ENCODE results near the gene SLC38A10. TPM values are rescaled to one million over a fixed set of nuclear protein-coding genes. Genes with fewer than 3 reads are reported as not detected.

The SLC38A10 gene
- total RNA-seq, 1 experiment from 2014 or later = 109 TPM

- no peaks in the 10 kb centered on the region for H3K9me2 ChIP-seq (ENCODE audit: insufficient read depth)
- BruUV-seq (replicated peaks) = no TSS peak
- POLR2A ChIA-PET = no interaction called here
- no peak overlapping the region for H3K27ac ChIP-seq (ENCODE audit: low read depth, low read length)
- TF ChIP-seq CEBPB (IDR thresholded peaks at IDR 0.05; ENCODE audit: low read depth) (no peak), JUND (IDR thresholded peaks at IDR 0.05) (no peak), CBX3 (IDR thresholded peaks at IDR 0.05; ENCODE audit: low read depth) (no peak)
- ATAC-seq (no peak), DNase-seq (ENCODE audit: low read depth, low spot score) (no peak)
- CTCF ChIA-PET = interaction anchor here (1.9 kb wide), 1 partner anchor 184 kb away, joined by 4 read pairs; no protein-coding TSS in a partner anchor
- H4K20me1 ChIP-seq (ENCODE audit: insufficient read depth) = peaks cover 3% of the 10 kb centered on the region; the same call in 1 of the 2 replicates
- H3K27me3 ChIP-seq (ENCODE audit: insufficient read depth, low read length) = no peaks in the 10 kb centered on the region
- H3K36me3 ChIP-seq (ENCODE audit: control insufficient read depth in 1 of 2, insufficient read depth in 2 of 2, low read length in 2 of 2) = peaks cover 24 to 31% of the 10 kb centered on the region in 2 experiments; a peak in 3 of 4 replicates
- RAD21 ChIA-PET (ENCODE audit: low non-redundant PET in 1 of 2, low total read pairs in 2 of 2, uncharacterized antibody in 2 of 2, unreplicated experiment in 2 of 2) = no interaction called here
- H3K4me1 ChIP-seq (ENCODE audit: control insufficient read depth in 1 of 2, insufficient read depth in 2 of 2, low read length in 2 of 2) = peaks cover 6 to 17% of the 10 kb centered on the region in 2 experiments; a peak in 3 of 4 replicates
- no peak overlapping the region for H3K4me3 ChIP-seq (replicated peaks in 1 of 2; ENCODE audit: low read depth in 1 of 2, low read length in 2 of 2)
- no peak overlapping the region for H2AFZ ChIP-seq (ENCODE audit: low read depth, low read length, poor library complexity, severe bottlenecking)
- H3K79me2 ChIP-seq (ENCODE audit: insufficient read depth, low read length) = peaks cover 82% of the 10 kb centered on the region
- H3K9ac ChIP-seq (ENCODE audit: low read length) = no peak overlapping the region
- no peaks in the 10 kb centered on the region for H3K9me3 ChIP-seq (ENCODE audit: control insufficient read depth in 1 of 2, insufficient read depth in 1 of 2, low read depth in 1 of 2, low read length in 2 of 2)
- intact Hi-C loops (cut with micrococcal nuclease) = no loop called here
- no peak overlapping the region for H3K4me2 ChIP-seq (ENCODE audit: low read length)
These were observed 6.4 kb downstream of the SLC38A10 start for GRCh38 chr17:81288715-81289114.

DNA sequence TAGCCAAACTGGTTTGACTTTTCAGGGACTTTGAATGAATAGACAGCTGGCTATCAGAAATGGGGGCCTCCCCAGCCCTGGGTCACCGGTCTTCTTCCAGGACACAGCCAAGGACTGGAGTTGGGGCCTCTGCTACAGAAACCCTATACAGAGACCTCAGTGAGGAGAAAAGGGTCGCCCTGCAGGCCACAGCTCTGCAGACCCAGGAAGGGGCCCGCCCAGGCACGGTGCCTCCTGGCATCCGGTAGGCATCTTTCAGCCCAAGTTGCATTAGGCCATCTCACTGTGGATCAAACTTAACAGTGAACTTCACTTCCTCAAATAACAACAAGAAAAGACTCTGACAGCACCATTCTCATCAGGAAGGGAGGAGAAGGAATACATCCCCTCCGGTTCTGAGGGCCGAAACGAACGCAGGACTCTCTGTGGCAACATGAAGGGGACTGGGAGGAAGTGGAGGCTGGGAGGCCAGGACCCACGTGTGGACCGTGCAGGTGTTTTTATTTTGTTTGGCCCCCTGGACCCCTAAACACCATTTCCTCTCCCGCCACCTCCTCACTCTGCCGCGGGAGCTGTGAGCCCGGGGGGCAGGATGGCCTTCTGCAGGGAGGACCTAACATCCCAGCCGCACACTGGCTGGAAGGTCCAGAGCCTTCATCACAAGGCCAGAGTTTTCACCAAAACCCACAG is 7.2 kb downstream of the SLC38A10 start:
- DNase-seq (ENCODE audit: low read depth, low spot score) (no peak), ATAC-seq (no peak)
- peaks cover 26 to 33% of the 10 kb centered on the region in 2 experiments; a peak in 3 of 4 replicates for H3K36me3 ChIP-seq (ENCODE audit: control insufficient read depth in 1 of 2, insufficient read depth in 2 of 2, low read length in 2 of 2)
- H3K4me1 ChIP-seq (ENCODE audit: control insufficient read depth in 1 of 2, insufficient read depth in 2 of 2, low read length in 2 of 2) = peaks cover under 1 to 9% of the 10 kb centered on the region in 2 experiments; a peak in 2 of 4 replicates
- H3K4me3 ChIP-seq (replicated peaks in 1 of 2; ENCODE audit: low read depth in 1 of 2, low read length in 2 of 2) = no peak overlapping the region
- H3K4me2 ChIP-seq (ENCODE audit: low read length) = no peak overlapping the region
- no peak overlapping the region for H2AFZ ChIP-seq (ENCODE audit: low read depth, low read length, poor library complexity, severe bottlenecking)
- peaks cover 74% of the 10 kb centered on the region for H3K79me2 ChIP-seq (ENCODE audit: insufficient read depth, low read length)
- ChIA-PET CTCF (no interaction called here), RAD21 (ENCODE audit: low non-redundant PET in 1 of 2, low total read pairs in 2 of 2, uncharacterized antibody in 2 of 2, unreplicated experiment in 2 of 2) (no interaction called here), POLR2A (no interaction called here)
- no peak for TF ChIP-seq SRF (IDR thresholded peaks at IDR 0.05; ENCODE audit: low read depth)
- TF ChIP-seq ZFX (IDR thresholded peaks at IDR 0.05) = no peak
- TF ChIP-seq ELF1 (IDR thresholded peaks at IDR 0.05; ENCODE audit: borderline replicate concordance, low read depth) = no peak
- no peak for TF ChIP-seq TCF7L2 (IDR thresholded peaks at IDR 0.05; ENCODE audit: borderline replicate concordance, extremely low read depth, insufficient read depth, insufficient read length)
- TF ChIP-seq CEBPB (IDR thresholded peaks at IDR 0.05; ENCODE audit: low read depth) = no peak
- TF ChIP-seq POLR2A (IDR thresholded peaks at IDR 0.05; ENCODE audit: borderline replicate concordance, extremely low read depth, insufficient read depth, insufficient read length) = no peak
- no peak for TF ChIP-seq ATF3 (IDR thresholded peaks at IDR 0.05)
- H3K27ac ChIP-seq (ENCODE audit: low read depth, low read length) = no peak overlapping the region
- no TSS peak for BruUV-seq (replicated peaks)
- no peaks in the 10 kb centered on the region for H3K9me2 ChIP-seq (ENCODE audit: insufficient read depth)
- no peaks in the 10 kb centered on the region for H3K27me3 ChIP-seq (ENCODE audit: insufficient read depth, low read length)
- no peaks in the 10 kb centered on the region for H3K9me3 ChIP-seq (ENCODE audit: control insufficient read depth in 1 of 2, insufficient read depth in 1 of 2, low read depth in 1 of 2, low read length in 2 of 2)
- intact Hi-C loops (cut with micrococcal nuclease) = no loop called here
- H3K9ac ChIP-seq (ENCODE audit: low read length) = no peak overlapping the region
- H4K20me1 ChIP-seq (ENCODE audit: insufficient read depth) = peaks cover 3% of the 10 kb centered on the region; the same call in 1 of the 2 replicates
